Activated CD4-positive, CD25-positive, alpha-beta regulatory T cell (primary cell): ENCODE results near the gene NCKAP5.

Experiments
- DNase-seq, 4 experiments: peaks; one replicate each; lab custom pipeline; 2025; lab: John Stamatoyannopoulos, UW

Gene NCKAP5

DNA sequence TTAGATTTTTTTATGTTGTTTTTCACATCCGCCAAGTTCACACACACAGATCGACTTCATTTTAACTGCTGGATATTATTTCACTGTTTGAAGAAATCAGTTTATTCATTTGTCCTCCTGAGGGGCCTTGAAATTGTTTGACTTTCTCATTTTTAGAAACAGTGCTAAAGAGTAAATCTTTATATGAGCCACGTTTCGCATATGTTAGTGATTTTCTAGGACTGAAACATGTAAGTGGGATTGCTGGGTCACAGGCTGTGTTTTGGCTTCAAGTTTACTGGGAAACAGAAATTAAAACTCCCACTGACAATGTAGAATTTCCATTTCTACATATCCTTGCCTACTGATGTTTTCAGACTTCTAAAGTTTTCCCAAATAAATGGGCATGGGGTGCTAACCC lies 363.8 kb downstream of the NCKAP5 start:
- no peak for DNase-seq

- DNase-seq: no peak
Measured at GRCh38 chr2:133200684-133201421, 367.4 kb downstream of the NCKAP5 start.

DNA sequence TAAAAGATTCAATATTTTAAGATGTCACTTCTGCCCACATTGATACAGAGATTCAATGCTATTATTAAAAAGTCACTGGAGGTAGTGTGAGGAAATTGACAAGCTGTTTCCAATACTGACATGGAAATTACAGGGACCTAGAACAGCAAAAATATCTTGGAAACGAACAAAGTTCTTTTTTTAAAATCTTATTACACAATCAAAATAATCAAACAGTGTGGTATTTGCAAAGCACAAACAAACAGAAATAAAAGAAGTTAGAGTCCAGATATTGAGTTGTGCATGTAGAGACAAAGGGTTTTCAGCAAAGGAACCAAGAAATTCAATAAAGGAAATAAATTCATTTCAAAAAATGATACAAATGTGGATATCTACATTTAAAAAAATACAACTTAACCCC lies 369.6 kb downstream of the NCKAP5 start:
- no peak for DNase-seq

GRCh38 chr2:133197156-133197555 lies 371.1 kb downstream of the NCKAP5 start:
- DNase-seq: no peak

GRCh38 chr2:133194777-133195335 lies 373.4 kb downstream of the NCKAP5 start:
- DNase-seq: no peak

- no peak for DNase-seq
Measured at GRCh38 chr2:133194362-133194655, 374.0 kb downstream of the NCKAP5 start.

DNA sequence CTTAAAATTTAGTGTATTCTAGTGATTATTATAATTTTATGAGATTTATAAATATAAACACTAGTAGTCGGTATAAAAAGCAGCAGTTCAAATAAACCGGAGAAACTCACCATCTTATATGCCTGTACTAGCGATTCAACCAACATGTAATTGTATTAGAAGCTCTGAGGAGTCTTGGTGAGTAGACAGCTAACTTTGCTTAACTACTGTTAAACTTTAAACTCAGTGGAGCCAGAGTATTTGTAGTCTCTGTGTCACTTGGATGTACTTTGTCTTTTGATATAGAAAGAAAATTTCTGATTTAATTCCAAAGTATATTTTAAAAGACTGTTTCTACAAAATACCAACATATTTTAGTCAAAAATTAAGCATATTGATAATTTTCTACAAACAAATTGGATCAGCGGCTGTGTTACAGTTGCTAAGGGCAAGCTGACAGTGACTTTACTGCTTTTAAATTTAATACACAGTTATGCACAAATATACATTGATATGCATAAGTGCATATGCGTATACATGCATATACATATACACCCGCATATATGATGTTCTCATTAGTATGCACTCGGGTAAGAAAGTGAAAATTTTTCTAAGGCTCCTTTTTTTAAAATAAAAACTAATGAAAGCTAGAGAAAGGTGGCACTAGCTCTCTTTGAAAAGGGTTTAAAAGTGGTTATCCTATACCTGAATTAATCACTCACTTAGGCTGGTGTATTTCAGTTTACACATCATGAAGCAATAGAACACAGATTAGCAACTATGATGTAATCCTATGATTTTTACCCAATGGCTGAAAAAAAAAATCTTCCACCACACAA lies 374.5 kb downstream of the NCKAP5 start:
- DNase-seq: no peak

GRCh38 chr2:133192028-133192427 lies 376.2 kb downstream of the NCKAP5 start:
- no peak for DNase-seq

GRCh38 chr2:133177196-133177595 lies 391.1 kb downstream of the NCKAP5 start:
- no peak for DNase-seq

- DNase-seq: no peak
Measured at GRCh38 chr2:133175926-133176325, 392.3 kb downstream of the NCKAP5 start.

GRCh38 chr2:133173224-133173623 lies 395.0 kb downstream of the NCKAP5 start:
- DNase-seq: no peak

GRCh38 chr2:133171393-133172004 lies 396.8 kb downstream of the NCKAP5 start:
- no peak for DNase-seq

GRCh38 chr2:133169274-133169912 lies 398.9 kb downstream of the NCKAP5 start:
- DNase-seq: no peak

- DNase-seq: no peak
Measured at GRCh38 chr2:133167990-133168389, 400.3 kb downstream of the NCKAP5 start.

GRCh38 chr2:133167223-133167622 lies 401.0 kb downstream of the NCKAP5 start:
- DNase-seq: no peak

- DNase-seq: no peak
Measured at GRCh38 chr2:133166031-133166430, 402.2 kb downstream of the NCKAP5 start.

- no peak for DNase-seq
Measured at GRCh38 chr2:133163111-133163510, 405.2 kb downstream of the NCKAP5 start.

DNA sequence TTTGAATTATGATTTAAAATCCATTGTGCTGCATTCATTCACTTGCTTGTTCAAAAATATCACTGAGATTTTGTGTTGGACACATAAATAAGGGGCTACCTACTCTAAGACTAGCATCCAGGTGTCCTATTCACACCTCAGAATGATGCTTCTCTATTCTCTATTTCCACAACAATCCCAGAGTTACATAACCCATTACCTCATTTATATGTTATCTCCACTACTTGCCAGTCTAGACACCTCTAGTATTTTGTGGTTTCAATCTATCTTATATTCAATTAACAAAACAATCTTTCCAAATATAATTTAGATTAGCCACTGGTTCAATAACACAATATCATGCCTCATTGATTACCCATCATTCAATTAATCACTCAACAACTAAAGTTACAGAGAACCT lies 409.8 kb downstream of the NCKAP5 start:
- DNase-seq: no peak

DNA sequence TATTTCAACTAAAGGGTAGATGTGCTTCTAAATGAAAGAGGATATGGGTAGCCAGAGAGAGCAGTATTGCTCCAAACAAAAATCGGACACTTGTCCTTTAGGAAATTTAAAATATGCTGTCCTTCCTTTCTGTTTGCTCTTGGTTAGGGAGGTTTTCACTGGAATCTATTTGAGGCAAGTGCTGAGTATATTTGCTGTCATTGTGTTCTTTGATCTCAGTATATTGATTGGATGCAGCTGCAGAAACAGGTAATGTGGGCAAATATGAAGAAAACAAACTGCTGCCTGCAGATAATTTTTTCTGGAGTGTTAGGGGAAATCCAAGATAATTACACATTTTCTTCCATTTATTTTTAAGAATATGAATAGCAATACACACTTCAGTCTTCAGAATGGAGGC lies 410.2 kb downstream of the NCKAP5 start:
- DNase-seq: no peak

- no peak for DNase-seq
Measured at GRCh38 chr2:133157141-133157540, 411.1 kb downstream of the NCKAP5 start.

DNA sequence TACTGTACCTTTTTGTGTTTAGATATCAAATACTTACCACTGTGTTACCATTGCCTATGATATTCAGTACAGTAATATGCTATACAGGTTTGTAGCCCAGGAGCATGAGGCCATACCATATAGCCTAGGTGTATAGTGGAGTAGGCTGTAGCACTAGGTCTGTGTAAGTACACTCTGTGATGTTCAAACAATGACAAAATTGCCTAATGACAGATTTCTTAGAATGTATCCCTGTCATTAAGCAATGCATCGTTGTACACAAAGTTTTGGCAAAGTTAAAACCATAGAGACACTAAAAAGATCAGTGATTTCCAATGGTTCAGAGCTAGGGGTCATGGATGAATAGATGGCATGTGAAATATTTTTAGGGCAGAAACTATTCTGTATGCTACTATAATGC lies 415.5 kb downstream of the NCKAP5 start:
- DNase-seq: no peak

- no peak for DNase-seq
Measured at GRCh38 chr2:133148187-133148586, 420.1 kb downstream of the NCKAP5 start.
